SK-N-SH treated with all-trans-retinoic acid at 6 μM for 48 hours (cell line): ENCODE results near the gene NCS1.
A peak's percentile ranks its signal among the peaks of the same experiment; 100 is the strongest.

ENCODE experiments used
- ATAC-seq: fragments of 200-7000 bp; cut with Tn5 transposase; 3 replicates; pipeline ENCODE4 v1.9.1; 2020; ENCODE audit warnings: mild to moderate bottlenecking, moderate library complexity
- ARNTL ChIP-seq: fragments of 450-650 bp; formaldehyde crosslinking; IDR thresholded peaks from 2 replicates; pipeline ENCODE4 v1.5.0; 2020; ENCODE audit warnings: low read depth, mild to moderate bottlenecking, moderate library complexity, borderline replicate concordance
- BACH2 ChIP-seq: fragments of 250-450 bp; sonication (Bioruptor Pico); IDR thresholded peaks from 2 replicates; pipeline ENCODE4 v1.9.0; 2021; ENCODE audit warnings: mild to moderate bottlenecking, borderline replicate concordance
- CREB5 ChIP-seq: fragments of 250-450 bp; sonication (Bioruptor Pico); IDR thresholded peaks from 2 replicates; pipeline ENCODE4 v1.5.1; 2020; ENCODE audit warnings: low read depth, mild to moderate bottlenecking, moderate library complexity
- CSDC2 ChIP-seq: fragments of 250-450 bp; sonication (Bioruptor Pico); IDR thresholded peaks from 2 replicates; pipeline ENCODE4 v1.5.0; 2020; ENCODE audit warnings: mild to moderate bottlenecking, moderate library complexity
- GLIS3 ChIP-seq: fragments of 250-450 bp; sonication (Bioruptor Pico); IDR thresholded peaks from 2 replicates; pipeline ENCODE4 v1.5.0; 2020; ENCODE audit warnings: mild to moderate bottlenecking, moderate library complexity
- ISL1 ChIP-seq: fragments of 250-450 bp; sonication (Bioruptor Pico); IDR thresholded peaks from 2 replicates; pipeline ENCODE4 v2.1.2; 2022; ENCODE audit warnings: mild to moderate bottlenecking, moderate library complexity
- OSR1 ChIP-seq: fragments of 250-450 bp; sonication (Bioruptor Pico); IDR thresholded peaks from 2 replicates; pipeline ENCODE4 v1.8.0; 2022; ENCODE audit warnings: moderate library complexity, mild to moderate bottlenecking, inconsistent platforms
- PPARA ChIP-seq: fragments of 250-450 bp; sonication (Bioruptor Pico); IDR thresholded peaks from 2 replicates; pipeline ENCODE4 v1.5.0; 2020; ENCODE audit warnings: mild to moderate bottlenecking, borderline replicate concordance
- SNAI2 ChIP-seq: fragments of 250-450 bp; sonication (Bioruptor Pico); IDR thresholded peaks from 2 replicates; pipeline ENCODE4 v1.5.0; 2020; ENCODE audit warnings: mild to moderate bottlenecking, moderate library complexity
- TCF4 ChIP-seq: fragments of 250-450 bp; sonication (Bioruptor Pico); IDR thresholded peaks from 2 replicates; pipeline ENCODE4 v1.8.0; 2021; ENCODE audit warnings: mild to moderate bottlenecking, moderate library complexity, borderline replicate concordance
- ZC3H10 ChIP-seq: fragments of 250-450 bp; sonication (Bioruptor Pico); IDR thresholded peaks from 2 replicates; pipeline ENCODE4 v1.5.1; 2021; ENCODE audit warnings: mild to moderate bottlenecking, moderate library complexity
- ZFP30 ChIP-seq: fragments of 450-650 bp; formaldehyde crosslinking; IDR thresholded peaks from 2 replicates; pipeline ENCODE4 v1.5.0; 2022; ENCODE audit warnings: mild to moderate bottlenecking, moderate library complexity
- ZNF565 ChIP-seq: fragments of 450-650 bp; formaldehyde crosslinking; conservative IDR thresholded peaks from 2 replicates; pipeline ENCODE4 v1.5.0; 2020; ENCODE audit warnings: low read depth, mild to moderate bottlenecking, moderate library complexity
- ZNF70 ChIP-seq: fragments of 450-650 bp; formaldehyde crosslinking; IDR thresholded peaks from 2 replicates; pipeline ENCODE4 v1.5.0; 2020; ENCODE audit warnings: mild to moderate bottlenecking, moderate library complexity
- ZNF8 ChIP-seq: fragments of 450-650 bp; formaldehyde crosslinking; IDR thresholded peaks from 2 replicates; pipeline ENCODE4 v1.5.0; 2020; ENCODE audit warnings: mild to moderate bottlenecking, moderate library complexity
- TF ChIP-seq, protein P1 (sequence below): fragments of 250-450 bp; sonication (Bioruptor Pico); IDR thresholded peaks from 2 replicates; pipeline ENCODE4 v1.5.0; 2020; ENCODE audit warnings: mild to moderate bottlenecking, moderate library complexity
- TF ChIP-seq, protein P2 (sequence below): fragments of 250-450 bp; sonication (Bioruptor Pico); IDR thresholded peaks from 2 replicates; pipeline ENCODE4 v1.8.0; 2021; ENCODE audit warnings: low read depth, mild to moderate bottlenecking, moderate library complexity, borderline replicate concordance
- TF ChIP-seq, protein P3 (sequence below): fragments of 250-450 bp; sonication (Bioruptor Pico); IDR thresholded peaks from 2 replicates; pipeline ENCODE4 v1.5.1; 2021; ENCODE audit warnings: mild to moderate bottlenecking, moderate library complexity

The NCS1 gene

GRCh38 chr9:130214776-130215340 is 42.7 kb downstream of the NCS1 start (continued):
- TF ChIP-seq ZNF565 (CRISPR knock-in tag), result no peak
- TF ChIP-seq ZFP30 (CRISPR knock-in tag), result no peak
- TF ChIP-seq, protein P1, sequence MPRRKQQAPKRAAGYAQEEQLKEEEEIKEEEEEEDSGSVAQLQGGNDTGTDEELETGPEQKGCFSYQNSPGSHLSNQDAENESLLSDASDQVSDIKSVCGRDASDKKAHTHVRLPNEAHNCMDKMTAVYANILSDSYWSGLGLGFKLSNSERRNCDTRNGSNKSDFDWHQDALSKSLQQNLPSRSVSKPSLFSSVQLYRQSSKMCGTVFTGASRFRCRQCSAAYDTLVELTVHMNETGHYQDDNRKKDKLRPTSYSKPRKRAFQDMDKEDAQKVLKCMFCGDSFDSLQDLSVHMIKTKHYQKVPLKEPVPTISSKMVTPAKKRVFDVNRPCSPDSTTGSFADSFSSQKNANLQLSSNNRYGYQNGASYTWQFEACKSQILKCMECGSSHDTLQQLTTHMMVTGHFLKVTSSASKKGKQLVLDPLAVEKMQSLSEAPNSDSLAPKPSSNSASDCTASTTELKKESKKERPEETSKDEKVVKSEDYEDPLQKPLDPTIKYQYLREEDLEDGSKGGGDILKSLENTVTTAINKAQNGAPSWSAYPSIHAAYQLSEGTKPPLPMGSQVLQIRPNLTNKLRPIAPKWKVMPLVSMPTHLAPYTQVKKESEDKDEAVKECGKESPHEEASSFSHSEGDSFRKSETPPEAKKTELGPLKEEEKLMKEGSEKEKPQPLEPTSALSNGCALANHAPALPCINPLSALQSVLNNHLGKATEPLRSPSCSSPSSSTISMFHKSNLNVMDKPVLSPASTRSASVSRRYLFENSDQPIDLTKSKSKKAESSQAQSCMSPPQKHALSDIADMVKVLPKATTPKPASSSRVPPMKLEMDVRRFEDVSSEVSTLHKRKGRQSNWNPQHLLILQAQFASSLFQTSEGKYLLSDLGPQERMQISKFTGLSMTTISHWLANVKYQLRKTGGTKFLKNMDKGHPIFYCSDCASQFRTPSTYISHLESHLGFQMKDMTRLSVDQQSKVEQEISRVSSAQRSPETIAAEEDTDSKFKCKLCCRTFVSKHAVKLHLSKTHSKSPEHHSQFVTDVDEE (CRISPR knock-in tag), result no peak
- TF ChIP-seq, all 23 proteins: peak for 0

DNA sequence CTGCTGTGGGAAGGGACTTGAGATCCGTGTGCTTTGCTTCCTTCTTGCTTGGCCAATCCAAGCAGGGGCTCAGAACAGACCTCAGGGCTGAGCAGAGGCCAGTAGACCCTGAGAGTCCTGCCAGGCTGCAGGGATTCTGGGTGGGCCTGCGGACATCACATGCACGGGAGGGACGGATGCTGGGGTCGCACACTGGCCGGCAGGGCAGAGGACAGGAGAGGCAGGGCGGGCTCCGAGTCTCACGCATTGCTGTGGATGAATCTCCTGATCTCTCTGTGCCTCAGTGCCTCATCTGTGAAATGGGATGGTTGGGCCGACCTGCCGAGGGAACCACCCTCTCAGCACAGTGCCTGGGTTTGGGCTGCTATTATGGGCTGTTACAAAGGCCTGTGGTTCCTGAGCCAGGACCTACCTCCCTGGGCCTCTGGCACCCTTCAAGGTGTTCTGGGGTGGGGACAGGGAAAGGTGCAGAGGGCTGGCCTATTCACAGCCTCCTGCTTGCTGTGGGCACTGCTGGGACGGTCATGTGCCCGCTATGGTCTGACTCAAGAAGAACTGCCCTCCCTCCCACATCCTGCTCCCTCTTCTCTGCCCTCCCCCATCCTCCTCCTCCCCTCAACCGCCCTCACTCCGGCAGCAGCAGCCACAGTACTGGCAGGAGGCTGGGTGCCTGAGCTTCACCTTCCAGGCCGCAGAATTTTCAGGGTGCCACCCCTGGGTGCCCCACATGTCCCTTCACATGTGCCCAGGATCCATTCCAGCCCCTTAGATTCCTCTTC is 43.3 kb downstream of the NCS1 start:
- peak; percentile 8; the same call in 1 of the 3 replicates for ATAC-seq
- TF ChIP-seq GLIS3 (CRISPR knock-in tag), result no peak
- no peak for TF ChIP-seq ZNF8 (CRISPR knock-in tag)
- no peak for TF ChIP-seq PPARA (CRISPR knock-in tag)
- TF ChIP-seq CSDC2 (CRISPR knock-in tag), result no peak
- TF ChIP-seq ZNF565 (CRISPR knock-in tag), result no peak
- TF ChIP-seq SNAI2, result no peak
- TF ChIP-seq, protein P1 (CRISPR knock-in tag), result no peak
- TF ChIP-seq ARNTL, result no peak
- TF ChIP-seq OSR1 (CRISPR knock-in tag), result no peak
- TF ChIP-seq ZNF70 (CRISPR knock-in tag), result no peak
- no peak for TF ChIP-seq TCF4 (CRISPR knock-in tag)
- TF ChIP-seq CREB5, result no peak
- TF ChIP-seq ZC3H10 (CRISPR knock-in tag), result no peak
- no peak for TF ChIP-seq BACH2 (CRISPR knock-in tag)
- TF ChIP-seq, protein P2, sequence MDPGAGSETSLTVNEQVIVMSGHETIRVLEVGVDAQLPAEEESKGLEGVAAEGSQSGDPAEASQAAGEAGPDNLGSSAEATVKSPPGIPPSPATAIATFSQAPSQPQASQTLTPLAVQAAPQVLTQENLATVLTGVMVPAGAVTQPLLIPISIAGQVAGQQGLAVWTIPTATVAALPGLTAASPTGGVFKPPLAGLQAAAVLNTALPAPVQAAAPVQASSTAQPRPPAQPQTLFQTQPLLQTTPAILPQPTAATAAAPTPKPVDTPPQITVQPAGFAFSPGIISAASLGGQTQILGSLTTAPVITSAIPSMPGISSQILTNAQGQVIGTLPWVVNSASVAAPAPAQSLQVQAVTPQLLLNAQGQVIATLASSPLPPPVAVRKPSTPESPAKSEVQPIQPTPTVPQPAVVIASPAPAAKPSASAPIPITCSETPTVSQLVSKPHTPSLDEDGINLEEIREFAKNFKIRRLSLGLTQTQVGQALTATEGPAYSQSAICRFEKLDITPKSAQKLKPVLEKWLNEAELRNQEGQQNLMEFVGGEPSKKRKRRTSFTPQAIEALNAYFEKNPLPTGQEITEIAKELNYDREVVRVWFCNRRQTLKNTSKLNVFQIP, result no peak
- no peak for TF ChIP-seq ZFP30 (CRISPR knock-in tag)

- TF ChIP-seq ARNTL (no peak), OSR1 (CRISPR knock-in tag) (no peak), GLIS3 (CRISPR knock-in tag) (no peak)
- ATAC-seq, result no peak
These were observed 45.6 kb downstream of the NCS1 start for GRCh38 chr9:130217838-130218237.

GRCh38 chr9:130219661-130220096 is 47.5 kb downstream of the NCS1 start:
- TF ChIP-seq ISL1 (CRISPR knock-in tag) (no peak), BACH2 (CRISPR knock-in tag) (no peak), ZNF565 (CRISPR knock-in tag) (no peak), ZNF70 (CRISPR knock-in tag) (no peak), OSR1 (CRISPR knock-in tag) (no peak), TCF4 (CRISPR knock-in tag) (no peak), ARNTL (no peak)
- TF ChIP-seq, protein P3, sequence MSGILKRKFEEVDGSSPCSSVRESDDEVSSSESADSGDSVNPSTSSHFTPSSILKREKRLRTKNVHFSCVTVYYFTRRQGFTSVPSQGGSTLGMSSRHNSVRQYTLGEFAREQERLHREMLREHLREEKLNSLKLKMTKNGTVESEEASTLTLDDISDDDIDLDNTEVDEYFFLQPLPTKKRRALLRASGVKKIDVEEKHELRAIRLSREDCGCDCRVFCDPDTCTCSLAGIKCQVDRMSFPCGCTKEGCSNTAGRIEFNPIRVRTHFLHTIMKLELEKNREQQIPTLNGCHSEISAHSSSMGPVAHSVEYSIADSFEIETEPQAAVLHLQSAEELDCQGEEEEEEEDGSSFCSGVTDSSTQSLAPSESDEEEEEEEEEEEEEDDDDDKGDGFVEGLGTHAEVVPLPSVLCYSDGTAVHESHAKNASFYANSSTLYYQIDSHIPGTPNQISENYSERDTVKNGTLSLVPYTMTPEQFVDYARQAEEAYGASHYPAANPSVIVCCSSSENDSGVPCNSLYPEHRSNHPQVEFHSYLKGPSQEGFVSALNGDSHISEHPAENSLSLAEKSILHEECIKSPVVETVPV (CRISPR knock-in tag), result no peak
- TF ChIP-seq, protein P2, result no peak
- TF ChIP-seq, protein P1 (CRISPR knock-in tag), result no peak
- TF ChIP-seq, all 23 proteins: peak for 0
- ATAC-seq, result peak; percentile 21; the same call in 1 of the 3 replicates
